ENCODE measurements around the gene TSSC4.

Gene TSSC4

GRCh38 chr11:2427721-2428321, 27.3 kb downstream of the TSSC4 start:
- Mint-ChIP-seq H3K27me3 (ENCODE audit: low read depth, poor library complexity) (peaks cover 4% of the 10 kb centered on the region), H3K36me3 (ENCODE audit: low read depth) (no peaks in the 10 kb centered on the region), H3K4me1 (no peaks in the 10 kb centered on the region), H3K9me3 (no peaks in the 10 kb centered on the region), H3K4me3 (no peak overlapping the region), H3K27ac (no peak overlapping the region)
- TF ChIP-seq, protein P1, sequence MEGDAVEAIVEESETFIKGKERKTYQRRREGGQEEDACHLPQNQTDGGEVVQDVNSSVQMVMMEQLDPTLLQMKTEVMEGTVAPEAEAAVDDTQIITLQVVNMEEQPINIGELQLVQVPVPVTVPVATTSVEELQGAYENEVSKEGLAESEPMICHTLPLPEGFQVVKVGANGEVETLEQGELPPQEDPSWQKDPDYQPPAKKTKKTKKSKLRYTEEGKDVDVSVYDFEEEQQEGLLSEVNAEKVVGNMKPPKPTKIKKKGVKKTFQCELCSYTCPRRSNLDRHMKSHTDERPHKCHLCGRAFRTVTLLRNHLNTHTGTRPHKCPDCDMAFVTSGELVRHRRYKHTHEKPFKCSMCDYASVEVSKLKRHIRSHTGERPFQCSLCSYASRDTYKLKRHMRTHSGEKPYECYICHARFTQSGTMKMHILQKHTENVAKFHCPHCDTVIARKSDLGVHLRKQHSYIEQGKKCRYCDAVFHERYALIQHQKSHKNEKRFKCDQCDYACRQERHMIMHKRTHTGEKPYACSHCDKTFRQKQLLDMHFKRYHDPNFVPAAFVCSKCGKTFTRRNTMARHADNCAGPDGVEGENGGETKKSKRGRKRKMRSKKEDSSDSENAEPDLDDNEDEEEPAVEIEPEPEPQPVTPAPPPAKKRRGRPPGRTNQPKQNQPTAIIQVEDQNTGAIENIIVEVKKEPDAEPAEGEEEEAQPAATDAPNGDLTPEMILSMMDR (IDR thresholded peaks at IDR 0.05): no peak
- no peak for DNase-seq

GRCh38 chr11:2428322-2428795, 27.8 kb downstream of the TSSC4 start:
- peak; percentile 88 for DNase-seq

GRCh38 chr11:2431395-2431794, 30.8 kb downstream of the TSSC4 start:
- H3K27ac Mint-ChIP-seq: no peak overlapping the region
- H3K9me3 Mint-ChIP-seq: no peaks in the 10 kb centered on the region
- H3K27me3 Mint-ChIP-seq (ENCODE audit: low read depth, poor library complexity): peaks cover 5% of the 10 kb centered on the region
- TF ChIP-seq, protein P1 (IDR thresholded peaks at IDR 0.05): no peak
- no peaks in the 10 kb centered on the region for H3K4me1 Mint-ChIP-seq
- H3K36me3 Mint-ChIP-seq (ENCODE audit: low read depth): no peaks in the 10 kb centered on the region
- DNase-seq: no peak
- H3K4me3 Mint-ChIP-seq: no peak overlapping the region

More at GRCh38 chr11:2428322-2428795, 27.8 kb downstream of the TSSC4 start:
- H3K9me3 Mint-ChIP-seq: no peaks in the 10 kb centered on the region
- H3K27ac Mint-ChIP-seq: no peak overlapping the region
- no peak overlapping the region for H3K4me3 Mint-ChIP-seq
- peaks cover 4% of the 10 kb centered on the region for H3K27me3 Mint-ChIP-seq (ENCODE audit: low read depth, poor library complexity)
- H3K4me1 Mint-ChIP-seq: no peaks in the 10 kb centered on the region
- TF ChIP-seq, protein P1 (IDR thresholded peaks at IDR 0.05): peak; percentile 78
- no peaks in the 10 kb centered on the region for H3K36me3 Mint-ChIP-seq (ENCODE audit: low read depth)

DNA sequence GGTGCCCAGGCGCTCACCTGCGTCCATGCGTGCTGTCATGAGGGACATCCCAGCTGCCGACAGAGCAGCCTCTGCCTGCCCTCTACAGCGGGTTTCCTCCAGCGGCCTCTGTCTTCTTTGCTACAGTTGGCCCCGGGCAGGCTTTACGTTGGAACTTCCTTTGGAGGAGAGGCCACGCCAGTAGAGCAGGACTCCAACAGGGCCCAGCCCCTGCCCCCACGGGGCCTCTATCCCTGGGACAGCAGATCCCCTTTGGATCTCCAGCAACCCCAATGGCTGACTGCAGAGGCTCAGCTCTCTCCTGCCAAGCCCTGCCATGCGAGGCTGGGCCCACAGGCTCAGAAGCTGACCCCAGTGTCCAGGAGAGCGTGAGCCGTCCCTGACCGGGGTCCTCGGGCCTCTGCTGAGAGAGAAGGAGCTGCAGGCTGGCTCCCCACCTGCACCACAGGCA, 31.6 kb downstream of the TSSC4 start:
- Mint-ChIP-seq H3K4me1 (no peaks in the 10 kb centered on the region), H3K4me3 (no peak overlapping the region), H3K36me3 (ENCODE audit: low read depth) (no peaks in the 10 kb centered on the region), H3K9me3 (no peaks in the 10 kb centered on the region), H3K27me3 (ENCODE audit: low read depth, poor library complexity) (peaks cover 7% of the 10 kb centered on the region), H3K27ac (no peak overlapping the region)
- TF ChIP-seq, protein P1 (IDR thresholded peaks at IDR 0.05): no peak
- peak; percentile 6 for DNase-seq

DNA sequence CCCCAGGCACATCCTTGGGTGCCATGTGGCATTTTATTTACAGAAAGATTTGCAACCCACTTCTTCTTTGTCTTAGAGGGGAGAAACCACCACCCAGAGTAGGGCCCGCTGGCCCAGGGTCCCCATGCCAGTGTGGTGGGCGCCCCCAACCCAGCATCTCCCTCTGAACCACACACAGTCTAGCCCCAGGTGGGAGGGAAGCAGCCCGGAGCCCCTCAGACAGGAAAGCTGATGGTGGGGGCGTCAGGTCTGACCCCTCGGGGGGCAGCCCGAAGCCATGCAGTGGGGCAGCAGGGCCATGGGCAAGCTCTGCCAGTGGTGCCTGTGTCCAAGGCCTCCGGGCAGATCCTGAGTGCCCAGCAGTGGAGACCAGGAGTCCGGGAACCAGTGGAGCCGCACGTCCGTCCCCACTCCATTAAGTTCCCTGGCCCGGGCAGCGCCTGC, 32.1 kb downstream of the TSSC4 start:
- no peaks in the 10 kb centered on the region for H3K36me3 Mint-ChIP-seq (ENCODE audit: low read depth)
- H3K27ac Mint-ChIP-seq: no peak overlapping the region
- DNase-seq: no peak
- H3K9me3 Mint-ChIP-seq: no peaks in the 10 kb centered on the region
- no peaks in the 10 kb centered on the region for H3K4me1 Mint-ChIP-seq
- TF ChIP-seq, protein P1 (IDR thresholded peaks at IDR 0.05): no peak
- H3K4me3 Mint-ChIP-seq: no peak overlapping the region
- H3K27me3 Mint-ChIP-seq (ENCODE audit: low read depth, poor library complexity): peaks cover 8% of the 10 kb centered on the region

All from nephron progenitor cell (in vitro differentiated cells).